H9 (cell line): ENCODE measurements around the gene APLF. TPM values are rescaled to one million over a fixed set of nuclear protein-coding genes. Genes with fewer than 3 reads are reported as not detected.

Experiments
- DNase-seq: peaks from one replicate; pipeline ENCODE4 v3.0.0-alpha.2; 2017
- H2AFZ ChIP-seq: one replicate; pipeline ENCODE4 v1.6.1; 2013; ENCODE audit warnings: mild to moderate bottlenecking, low read length, control low read depth, moderate library complexity
- H2AK5ac ChIP-seq: 2 replicates; pipeline ENCODE4 v1.6.1; 2013; ENCODE audit warnings: low read length, control low read depth, mixed read lengths; ENCODE audit not compliant: insufficient read length
- H2BK120ac ChIP-seq: one replicate; pipeline ENCODE4 v1.6.1; 2013; ENCODE audit warnings: low read depth, mild to moderate bottlenecking, low read length, control low read depth, inconsistent platforms; ENCODE audit not compliant: poor library complexity, severe bottlenecking
- H2BK12ac ChIP-seq: 2 replicates; pipeline ENCODE4 v1.6.1; 2013; ENCODE audit warnings: low read length, control low read depth, mixed read lengths, low read depth; ENCODE audit not compliant: insufficient read length
- H2BK15ac ChIP-seq: 2 replicates; pipeline ENCODE4 v1.6.1; 2013; ENCODE audit warnings: low read depth, low read length, control low read depth
- H2BK20ac ChIP-seq: one replicate; pipeline ENCODE4 v1.6.1; 2013; ENCODE audit warnings: low read depth, mild to moderate bottlenecking, low read length, control low read depth, inconsistent platforms; ENCODE audit not compliant: poor library complexity, severe bottlenecking
- H2BK5ac ChIP-seq: 2 replicates; pipeline ENCODE4 v1.6.1; 2013; ENCODE audit warnings: low read length, control low read depth, mixed read lengths; ENCODE audit not compliant: insufficient read length
- H3K14ac ChIP-seq: 2 replicates; pipeline ENCODE4 v1.6.1; 2013; ENCODE audit warnings: low read length, control low read depth; ENCODE audit not compliant: insufficient read depth
- H3K18ac ChIP-seq: 2 replicates; pipeline ENCODE4 v1.6.1; 2013; ENCODE audit warnings: low read depth, mild to moderate bottlenecking, mixed read lengths, low read length, control low read depth; ENCODE audit not compliant: insufficient read length
- H3K23ac ChIP-seq: 2 replicates; pipeline ENCODE4 v1.6.1; 2013; ENCODE audit warnings: low read length, control low read depth, mixed read lengths, low read depth; ENCODE audit not compliant: insufficient read length
- H3K23me2 ChIP-seq: 2 replicates; pipeline ENCODE4 v1.6.1; 2013; ENCODE audit warnings: low read depth, mild to moderate bottlenecking, mixed read lengths, low read length, control low read depth; ENCODE audit not compliant: insufficient read length, poor library complexity, severe bottlenecking
- H3K27ac ChIP-seq: 2 replicates; pipeline ENCODE4 v1.5.1; 2013; ENCODE audit warnings: low read length, control low read depth, mixed read lengths, low read depth; ENCODE audit not compliant: insufficient read length
- H3K27me3 ChIP-seq: 2 replicates; pipeline ENCODE4 v1.6.1; 2013; ENCODE audit warnings: low read length, control low read depth, inconsistent platforms; ENCODE audit not compliant: insufficient read depth
- H3K4ac ChIP-seq: 2 replicates; pipeline ENCODE4 v1.6.1; 2013; ENCODE audit warnings: low read depth, mild to moderate bottlenecking, control low read depth, inconsistent platforms, low read length, moderate library complexity
- H3K4me1 ChIP-seq: 2 replicates; pipeline ENCODE4 v1.6.1; 2013; ENCODE audit warnings: low read length, control low read depth, inconsistent platforms; ENCODE audit not compliant: insufficient read depth
- H3K4me2 ChIP-seq: 2 replicates; pipeline ENCODE4 v1.6.1; 2013; ENCODE audit warnings: low read length, control low read depth, mixed read lengths; ENCODE audit not compliant: insufficient read length, insufficient read depth
- H3K56ac ChIP-seq: 2 replicates; pipeline ENCODE4 v1.6.1; 2013; ENCODE audit warnings: low read depth, mild to moderate bottlenecking, mixed read lengths, low read length, control low read depth; ENCODE audit not compliant: insufficient read length
- H3K79me1 ChIP-seq: 2 replicates; pipeline ENCODE4 v1.6.1; 2013; ENCODE audit warnings: low read depth, mild to moderate bottlenecking, moderate library complexity, low read length, control low read depth, inconsistent platforms; ENCODE audit not compliant: insufficient read depth, poor library complexity, severe bottlenecking
- H3K79me2 ChIP-seq: 2 replicates; pipeline ENCODE4 v1.6.1; 2013; ENCODE audit warnings: low read length, control low read depth, inconsistent platforms; ENCODE audit not compliant: insufficient read depth
- H3K9ac ChIP-seq: 2 replicates; pipeline ENCODE4 v1.6.1; 2013; ENCODE audit warnings: low read length, control low read depth, mixed read lengths; ENCODE audit not compliant: insufficient read length; ENCODE audit errors: extremely low read depth
- H3K9me3 ChIP-seq: one replicate; pipeline ENCODE4 v1.6.1; 2013; ENCODE audit warnings: low read depth, low read length, inconsistent platforms; ENCODE audit not compliant: control insufficient read depth
- H3T11ph ChIP-seq: one replicate; pipeline ENCODE4 v1.6.1; 2013; ENCODE audit warnings: mild to moderate bottlenecking, low read length, control low read depth, inconsistent platforms
- H4K20me1 ChIP-seq: one replicate; pipeline ENCODE4 v1.6.1; 2013; ENCODE audit not compliant: control insufficient read depth, insufficient read length, insufficient read depth
- H4K5ac ChIP-seq: 2 replicates; pipeline ENCODE4 v1.6.1; 2013; ENCODE audit warnings: low read depth, mild to moderate bottlenecking, mixed read lengths, low read length, control low read depth; ENCODE audit not compliant: insufficient read length
- H4K8ac ChIP-seq: replicated peaks from 2 replicates; pipeline ENCODE4 v1.6.1; 2013; ENCODE audit warnings: low read length, control low read depth, mixed read lengths, low read depth; ENCODE audit not compliant: insufficient read length
- H4K91ac ChIP-seq: 2 replicates; pipeline ENCODE4 v1.6.1; 2013; ENCODE audit warnings: low read depth, mild to moderate bottlenecking, moderate library complexity, mixed read lengths, low read length, control low read depth; ENCODE audit not compliant: insufficient read length
- H3K27ac Mint-ChIP-seq, 3 experiments: 2 replicates in 2 of 3; 3 replicates in 1 of 3; pipeline ENCODE4 v1.8.0; 2020 to 2021; ENCODE audit warnings: mixed read lengths in 3 of 3, mild to moderate bottlenecking in 1 of 3, moderate library complexity in 1 of 3
- H3K27me3 Mint-ChIP-seq: 2 replicates; pipeline ENCODE4 v1.8.0; 2021; ENCODE audit warnings: low read depth, mild to moderate bottlenecking, moderate library complexity, mixed read lengths
- H3K36me3 Mint-ChIP-seq, 3 experiments: 2 replicates in 2 of 3; 3 replicates in 1 of 3; pipeline ENCODE4 v1.8.0; 2020 to 2021; ENCODE audit warnings: low read depth in 3 of 3, mixed read lengths in 3 of 3; ENCODE audit not compliant: insufficient read depth in 1 of 3
- H3K4me1 Mint-ChIP-seq, 2 experiments: 2 replicates each; pipeline ENCODE4 v1.8.0; 2020; ENCODE audit warnings: mixed read lengths in 2 of 2
- H3K4me3 Mint-ChIP-seq, 2 experiments: 2 replicates in 1 of 2; 3 replicates in 1 of 2; pipeline ENCODE4 v1.8.0; 2020 to 2021; ENCODE audit warnings: mild to moderate bottlenecking in 2 of 2, mixed read lengths in 2 of 2, moderate library complexity in 1 of 2
- H3K9me3 Mint-ChIP-seq, 2 experiments: 2 replicates in 1 of 2; 3 replicates in 1 of 2; pipeline ENCODE4 v1.8.0; 2020; ENCODE audit warnings: mild to moderate bottlenecking in 2 of 2, mixed read lengths in 2 of 2, moderate library complexity in 1 of 2
- WGBS: extraction: QIAGEN DNeasy Blood & Tissue Kit; methylation state at CpG from one replicate; pipeline ENCODE4 v1.1.7; 2013; ENCODE audit warnings: missing lambda C conversion rate, low lambda C conversion rate, mixed read lengths; ENCODE audit not compliant: insufficient read length; ENCODE audit errors: extremely low coverage; 5-methylcytosine and 5-hydroxymethylcytosine counted together
- total RNA-seq: library from RNA; stranded (reverse); gene quantifications from 2 replicates; pipeline ENCODE4 v1.2.1, GENCODE V29; 2021
- TF ChIP-seq, protein P1 (sequence below): fragments of 200-600 bp; sonication (generic); conservative IDR thresholded peaks from 3 replicates; pipeline ENCODE4 v1.8.0; 2021; ENCODE audit warnings: antibody characterized with exemption, mild to moderate bottlenecking

The APLF gene
- total RNA-seq, 1 experiment from 2014 or later, result 3.7 TPM

DNA sequence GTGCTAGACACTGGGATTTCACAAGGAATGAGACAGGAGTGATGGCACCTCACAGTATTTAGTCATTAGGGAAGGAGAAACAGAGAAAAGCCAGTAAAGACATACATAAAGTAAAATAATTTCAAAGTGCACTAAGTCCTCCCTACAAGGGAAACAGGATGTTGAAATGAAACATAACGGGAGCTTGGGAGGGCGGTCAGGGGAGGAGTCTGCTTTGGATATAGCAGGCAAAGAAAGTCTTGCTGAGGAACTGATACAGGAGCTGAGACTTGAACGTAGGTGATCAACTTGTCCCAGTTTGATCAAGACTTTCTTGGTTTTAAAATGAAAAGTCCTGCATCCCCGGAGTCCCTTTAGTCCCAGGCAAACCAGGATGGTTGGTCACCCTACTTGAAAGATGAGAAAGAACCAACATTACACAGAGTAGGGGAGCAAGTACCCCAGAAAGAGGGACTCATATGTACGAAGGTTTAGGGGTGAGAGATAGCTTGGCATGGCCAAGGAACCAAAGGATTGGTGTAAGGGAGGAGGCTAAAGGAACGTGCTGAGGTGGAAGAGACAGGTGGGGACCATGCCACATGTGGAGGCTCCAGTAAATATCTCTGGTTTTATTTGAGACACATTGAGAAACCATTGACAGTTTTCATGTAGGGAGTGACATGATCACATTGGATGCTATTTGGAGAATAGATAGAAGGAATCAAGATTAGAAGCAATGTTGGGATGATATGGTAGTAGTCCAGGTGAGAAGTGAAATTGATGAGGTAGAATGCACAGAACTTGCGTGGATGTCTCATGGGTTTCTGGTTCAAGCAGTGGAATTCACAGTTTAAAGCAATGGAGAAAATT lies 28.7 kb upstream of the APLF start:
- Histone ChIP-seq H4K8ac (no peak overlapping the region), H2BK15ac (no peak overlapping the region), H3K9ac (no peak overlapping the region), H2AK5ac (no peak overlapping the region), H3K79me1 (no peaks in the 10 kb centered on the region), H3K56ac (no peak overlapping the region), H2AFZ (no peak overlapping the region), H3K18ac (no peak overlapping the region), H3K27me3 (no peaks in the 10 kb centered on the region), H4K91ac (no peak overlapping the region), H3K23me2 (no peaks in the 10 kb centered on the region), H4K5ac (no peak overlapping the region), H3K14ac (no peak overlapping the region), H3K4me1 (no peaks in the 10 kb centered on the region; the same call in 1 of the 2 replicates), H3T11ph (no peak overlapping the region), H3K4ac (no peak overlapping the region), H3K9me3 (no peaks in the 10 kb centered on the region), H3K4me2 (no peak overlapping the region), H2BK12ac (no peak overlapping the region), H4K20me1 (no peaks in the 10 kb centered on the region), H2BK120ac (no peak overlapping the region), H2BK5ac (no peak overlapping the region), H2BK20ac (no peak overlapping the region), H3K23ac (no peak overlapping the region), H3K27ac (no peak overlapping the region), H3K79me2 (no peaks in the 10 kb centered on the region)
- Mint-ChIP-seq H3K36me3 (no peaks in the 10 kb centered on the region), H3K27me3 (no peaks in the 10 kb centered on the region), H3K27ac (no peak overlapping the region), H3K4me1 (peaks cover 4 to 11% of the 10 kb centered on the region in 2 experiments), H3K9me3 (no peaks in the 10 kb centered on the region; a peak in 1 of 5 replicates), H3K4me3 (no peak overlapping the region)
- no peak for DNase-seq
- TF ChIP-seq, protein P1, sequence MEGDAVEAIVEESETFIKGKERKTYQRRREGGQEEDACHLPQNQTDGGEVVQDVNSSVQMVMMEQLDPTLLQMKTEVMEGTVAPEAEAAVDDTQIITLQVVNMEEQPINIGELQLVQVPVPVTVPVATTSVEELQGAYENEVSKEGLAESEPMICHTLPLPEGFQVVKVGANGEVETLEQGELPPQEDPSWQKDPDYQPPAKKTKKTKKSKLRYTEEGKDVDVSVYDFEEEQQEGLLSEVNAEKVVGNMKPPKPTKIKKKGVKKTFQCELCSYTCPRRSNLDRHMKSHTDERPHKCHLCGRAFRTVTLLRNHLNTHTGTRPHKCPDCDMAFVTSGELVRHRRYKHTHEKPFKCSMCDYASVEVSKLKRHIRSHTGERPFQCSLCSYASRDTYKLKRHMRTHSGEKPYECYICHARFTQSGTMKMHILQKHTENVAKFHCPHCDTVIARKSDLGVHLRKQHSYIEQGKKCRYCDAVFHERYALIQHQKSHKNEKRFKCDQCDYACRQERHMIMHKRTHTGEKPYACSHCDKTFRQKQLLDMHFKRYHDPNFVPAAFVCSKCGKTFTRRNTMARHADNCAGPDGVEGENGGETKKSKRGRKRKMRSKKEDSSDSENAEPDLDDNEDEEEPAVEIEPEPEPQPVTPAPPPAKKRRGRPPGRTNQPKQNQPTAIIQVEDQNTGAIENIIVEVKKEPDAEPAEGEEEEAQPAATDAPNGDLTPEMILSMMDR, result no peak
- WGBS, result no CpG with 5 or more reads among the region's 7 CpGs
